ENCODE results near the gene ALCAM. TPM values are rescaled to one million over a fixed set of nuclear protein-coding genes. Genes with fewer than 3 reads are reported as not detected.
"Not testable (repeated sequence)": the region's sequence is repeated elsewhere in the genome, so short reads cannot be mapped to it uniquely, and the experiment has no call there.

ALCAM gene
- total RNA-seq, 2 experiments from 2014 or later = 20.9 to 21.7 TPM

DNA sequence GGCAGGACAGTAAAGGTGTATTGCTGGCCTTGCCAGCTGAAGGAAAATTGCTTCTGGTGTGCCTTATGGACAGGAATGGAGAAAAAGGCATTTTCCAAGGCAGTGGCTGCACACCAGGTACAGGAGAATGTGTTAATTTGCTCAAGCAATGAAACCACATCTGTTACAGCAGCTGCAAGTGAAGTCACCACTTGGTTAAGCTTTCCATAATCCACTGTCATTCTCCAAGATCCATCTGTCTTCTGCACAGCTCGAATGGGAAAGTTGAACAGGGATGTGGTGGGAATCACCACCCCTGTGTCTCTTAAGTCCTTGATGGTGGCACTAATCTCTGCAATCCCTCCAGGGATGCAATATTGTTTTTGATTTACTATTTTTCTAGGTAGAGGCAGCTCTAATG lies 236.8 kb downstream of the ALCAM start:
- not testable (repeated sequence) for H3K27me3 Mint-ChIP-seq, H3K4me1 Mint-ChIP-seq, DNase-seq, H3K9me3 Mint-ChIP-seq, H3K27ac Mint-ChIP-seq, H3K36me3 Mint-ChIP-seq, H3K4me3 Mint-ChIP-seq

DNA sequence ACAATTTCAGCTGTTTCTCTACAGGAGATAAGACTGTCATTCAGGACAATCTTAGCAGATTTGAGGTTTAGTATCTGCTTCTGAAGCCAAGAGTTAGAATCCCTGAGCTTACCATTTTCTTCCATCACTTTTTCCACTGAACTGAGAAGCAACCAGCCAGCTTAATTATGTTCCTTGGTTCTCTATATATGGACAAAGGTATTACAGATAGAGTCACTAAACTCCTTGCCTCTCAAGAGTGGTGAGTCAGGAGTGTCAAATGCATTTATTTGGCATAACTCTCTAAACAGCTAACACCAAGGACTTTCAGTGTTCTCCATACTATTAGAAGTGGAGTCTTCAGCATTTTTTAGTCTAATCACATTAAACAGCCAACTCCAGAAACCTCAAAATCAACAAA lies 239.3 kb downstream of the ALCAM start:
- H3K27me3 Mint-ChIP-seq = no peaks in the 10 kb centered on the region
- no peak overlapping the region for H3K27ac Mint-ChIP-seq
- no peak for DNase-seq
- H3K4me3 Mint-ChIP-seq = no peak overlapping the region
- H3K9me3 Mint-ChIP-seq = no peaks in the 10 kb centered on the region
- H3K36me3 Mint-ChIP-seq = no peaks in the 10 kb centered on the region
- H3K4me1 Mint-ChIP-seq = no peaks in the 10 kb centered on the region

DNA sequence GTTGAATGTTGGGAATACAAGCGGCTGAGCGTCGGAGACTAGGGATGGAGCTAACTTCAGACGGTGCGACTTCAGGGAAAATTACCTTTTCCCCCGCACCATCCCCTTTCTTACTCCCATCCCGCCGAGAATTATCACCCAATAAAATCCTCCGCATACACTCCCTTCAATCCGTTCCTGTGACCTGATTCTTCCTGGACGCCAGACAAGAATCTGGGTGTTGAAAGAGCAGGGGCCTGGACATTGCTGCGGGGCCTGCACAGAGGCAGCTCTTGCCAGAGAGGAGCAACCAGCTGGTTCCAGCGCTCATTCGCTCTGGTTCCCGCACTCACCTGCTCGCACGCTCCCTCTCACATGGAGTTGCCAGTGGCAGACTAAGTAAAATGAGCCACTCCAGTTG lies 241.9 kb downstream of the ALCAM start:
- no peaks in the 10 kb centered on the region for H3K4me1 Mint-ChIP-seq
- DNase-seq = no peak
- no peak overlapping the region for H3K4me3 Mint-ChIP-seq
- H3K27ac Mint-ChIP-seq = no peak overlapping the region
- no peaks in the 10 kb centered on the region for H3K9me3 Mint-ChIP-seq
- H3K36me3 Mint-ChIP-seq = no peaks in the 10 kb centered on the region
- no peaks in the 10 kb centered on the region for H3K27me3 Mint-ChIP-seq

DNA sequence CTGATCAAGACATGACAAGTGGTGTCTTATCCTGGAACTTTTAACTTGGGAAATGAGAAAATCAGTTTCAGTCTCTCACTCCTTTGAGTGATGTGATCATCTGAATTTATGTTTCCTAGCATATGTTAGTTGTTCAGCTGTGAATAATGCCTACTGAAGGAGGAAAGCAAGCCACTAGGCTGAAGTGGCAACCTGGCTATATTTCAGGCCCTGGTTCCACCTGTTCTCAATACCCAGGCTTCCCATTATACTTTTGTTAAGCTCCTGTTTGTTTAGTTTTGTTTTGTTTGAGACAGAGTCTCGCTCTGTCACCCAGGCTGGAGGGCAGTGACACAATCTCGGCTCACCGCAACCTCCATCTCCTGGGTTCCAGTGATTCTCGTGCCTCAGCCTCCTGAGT lies 243.8 kb downstream of the ALCAM start:
- no peaks in the 10 kb centered on the region for H3K9me3 Mint-ChIP-seq
- H3K4me1 Mint-ChIP-seq = no peaks in the 10 kb centered on the region
- H3K36me3 Mint-ChIP-seq = no peaks in the 10 kb centered on the region
- H3K27ac Mint-ChIP-seq = no peak overlapping the region
- H3K4me3 Mint-ChIP-seq = no peak overlapping the region
- no peak for DNase-seq
- H3K27me3 Mint-ChIP-seq = no peaks in the 10 kb centered on the region

DNA sequence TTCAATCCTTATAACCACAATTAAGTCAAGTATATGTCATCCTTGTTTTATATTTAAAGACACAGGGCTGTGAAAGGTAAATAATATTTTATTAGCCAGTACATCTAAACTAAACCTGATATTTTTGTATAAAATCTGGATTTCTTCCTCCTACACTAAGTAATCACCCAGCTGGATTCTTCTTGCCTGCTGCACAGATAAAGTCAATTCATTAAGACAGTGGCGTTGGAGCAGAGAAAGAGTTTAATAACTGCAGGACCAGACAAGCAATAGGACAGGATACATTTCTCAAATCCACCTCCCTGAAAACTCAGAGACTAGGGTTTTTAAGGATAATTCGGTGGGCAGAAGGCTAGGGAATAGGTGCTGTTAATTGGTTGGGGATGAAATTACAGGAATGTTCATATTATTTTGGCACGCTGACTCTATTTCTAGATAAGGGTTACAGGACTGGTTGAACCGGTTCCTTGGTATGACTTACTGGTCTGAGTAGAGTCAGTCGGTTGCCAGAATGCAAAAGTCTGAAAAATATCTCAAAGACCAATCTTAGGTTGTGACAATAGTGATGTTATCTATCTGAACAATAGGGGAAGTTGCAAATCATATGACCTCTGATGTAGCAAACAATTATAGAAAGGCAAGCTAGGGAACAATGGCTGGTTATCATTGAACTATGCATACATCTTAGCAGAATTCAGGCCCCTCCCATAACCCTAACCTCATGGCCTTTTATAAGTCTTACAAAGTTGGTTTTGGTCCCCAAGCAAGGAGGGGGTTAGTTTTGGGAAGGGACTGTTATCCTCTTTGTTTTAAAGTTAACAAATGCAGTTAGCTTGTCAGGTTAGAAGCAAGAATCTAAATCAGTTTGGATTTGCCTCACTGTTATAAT lies 244.8 kb downstream of the ALCAM start:
- Mint-ChIP-seq H3K27ac (no peak overlapping the region), H3K4me3 (no peak overlapping the region), H3K36me3 (no peaks in the 10 kb centered on the region), H3K27me3 (no peaks in the 10 kb centered on the region), H3K9me3 (no peaks in the 10 kb centered on the region), H3K4me1 (no peaks in the 10 kb centered on the region)
- no peak for DNase-seq

DNA sequence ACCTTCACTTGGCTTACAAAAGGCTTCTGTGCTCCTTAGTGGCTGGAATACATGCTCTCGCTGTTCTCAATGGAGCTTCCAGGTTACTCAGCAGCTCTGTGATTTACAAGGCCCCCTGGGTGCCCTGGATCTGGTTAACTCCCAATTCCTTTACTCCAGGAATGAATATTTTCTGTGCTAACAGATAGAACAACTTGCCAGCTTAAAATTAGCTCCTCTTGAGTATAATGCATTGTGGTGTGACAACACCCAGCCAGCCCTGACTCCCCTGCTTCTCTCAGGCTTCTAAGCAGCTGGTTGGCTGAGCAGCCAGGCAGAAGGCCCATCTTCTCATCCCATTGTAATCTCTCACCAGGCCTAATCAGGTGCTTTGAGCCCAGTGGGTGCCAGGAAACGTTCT lies 246.4 kb downstream of the ALCAM start:
- H3K27me3 Mint-ChIP-seq = no peaks in the 10 kb centered on the region
- no peak overlapping the region for H3K27ac Mint-ChIP-seq
- no peaks in the 10 kb centered on the region for H3K36me3 Mint-ChIP-seq
- no peak overlapping the region for H3K4me3 Mint-ChIP-seq
- no peaks in the 10 kb centered on the region for H3K9me3 Mint-ChIP-seq
- DNase-seq = no peak
- H3K4me1 Mint-ChIP-seq = no peaks in the 10 kb centered on the region

DNA sequence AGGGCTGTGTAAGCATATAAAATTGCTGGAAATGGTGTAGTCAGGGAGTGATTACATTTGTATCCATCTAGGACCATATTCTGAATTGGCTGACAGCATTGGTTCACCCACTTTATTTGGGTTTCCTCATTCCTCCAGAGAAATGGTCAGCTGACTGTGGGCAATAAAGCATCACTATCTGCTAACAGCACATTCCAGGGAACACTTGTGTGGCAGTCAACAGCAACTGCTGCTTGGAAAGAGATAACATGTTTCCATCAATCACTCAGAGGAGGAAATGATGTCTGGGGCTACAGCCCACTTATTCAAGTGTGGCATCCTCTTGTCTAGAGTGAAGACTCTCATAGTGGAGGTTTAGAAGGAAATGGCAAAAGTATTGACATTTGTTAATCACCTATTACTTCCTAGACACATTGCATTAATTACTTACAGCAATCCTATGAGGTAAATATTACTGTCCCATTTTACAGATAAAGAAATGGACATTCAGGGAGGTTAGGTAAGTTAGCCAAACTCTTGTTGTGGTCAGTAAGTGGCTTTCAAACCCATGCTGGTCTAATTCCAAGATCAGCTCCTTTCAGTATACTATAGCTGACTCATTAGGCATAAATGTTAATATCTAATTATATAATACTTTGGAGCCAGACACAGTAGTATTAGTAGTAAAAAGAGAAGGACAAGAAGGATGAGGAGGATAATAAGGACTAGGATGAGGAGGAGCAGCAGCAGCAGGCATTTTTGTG lies 247.8 kb downstream of the ALCAM start:
- no peaks in the 10 kb centered on the region for H3K27me3 Mint-ChIP-seq
- H3K9me3 Mint-ChIP-seq = no peaks in the 10 kb centered on the region
- H3K27ac Mint-ChIP-seq = no peak overlapping the region
- H3K4me3 Mint-ChIP-seq = no peak overlapping the region
- H3K4me1 Mint-ChIP-seq = no peaks in the 10 kb centered on the region
- DNase-seq = no peak
- no peaks in the 10 kb centered on the region for H3K36me3 Mint-ChIP-seq

DNA sequence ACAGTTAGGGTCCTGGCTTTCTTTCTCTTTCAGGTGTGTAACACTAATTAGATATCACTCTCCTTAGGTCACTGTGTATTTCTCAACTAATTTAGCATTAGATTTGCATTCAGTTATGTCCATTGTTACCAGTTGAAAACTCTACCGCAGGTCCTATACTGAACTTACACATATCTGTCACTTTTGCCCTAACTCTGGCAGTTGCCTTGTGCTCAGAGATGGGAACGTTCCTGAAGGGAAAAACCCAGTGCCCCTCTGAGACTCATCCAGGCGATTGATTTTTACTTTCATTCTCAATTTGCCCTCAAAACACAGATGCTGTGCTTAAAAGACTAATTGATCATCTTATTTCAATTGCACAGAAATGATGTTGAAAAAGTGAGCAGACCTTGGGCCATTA lies 249.1 kb downstream of the ALCAM start:
- Mint-ChIP-seq H3K27ac (no peak overlapping the region), H3K36me3 (no peaks in the 10 kb centered on the region), H3K9me3 (no peaks in the 10 kb centered on the region), H3K4me3 (no peak overlapping the region), H3K4me1 (no peaks in the 10 kb centered on the region), H3K27me3 (no peaks in the 10 kb centered on the region)
- DNase-seq = no peak

DNA sequence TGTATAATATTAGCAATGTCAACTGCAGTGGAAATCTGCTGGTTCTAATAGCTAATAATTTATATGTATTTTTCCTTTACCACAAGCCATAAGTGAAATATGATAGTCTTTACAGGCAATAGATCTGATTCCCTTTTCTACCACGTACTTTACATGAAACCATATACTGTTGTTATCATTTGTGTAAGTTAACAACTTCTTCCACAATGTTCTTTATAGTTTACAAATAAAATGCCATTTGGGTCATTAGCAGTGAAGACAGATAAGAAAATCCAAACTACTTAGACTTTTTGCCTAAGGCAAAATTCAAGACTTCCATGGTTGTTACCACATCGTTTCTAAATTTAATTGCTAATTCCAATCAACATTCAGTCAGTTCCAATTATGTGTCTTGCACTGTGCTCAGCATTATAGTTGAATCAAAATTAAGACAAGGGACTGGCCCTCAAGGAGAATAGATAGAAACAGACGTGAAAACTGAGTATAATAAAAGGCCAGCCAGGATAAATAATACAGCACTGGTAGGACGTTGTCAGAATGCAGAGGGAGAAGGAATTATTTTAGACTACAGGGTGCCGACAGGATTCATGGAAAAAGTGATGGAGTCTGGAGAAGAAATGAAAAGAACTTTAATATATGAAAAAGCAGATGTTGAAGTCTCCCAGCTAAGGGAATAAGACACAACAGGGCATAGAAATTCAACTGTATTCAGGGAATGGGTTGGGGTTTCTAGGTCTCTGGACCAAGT lies 249.8 kb downstream of the ALCAM start:
- H3K4me1 Mint-ChIP-seq = no peaks in the 10 kb centered on the region
- H3K4me3 Mint-ChIP-seq = no peak overlapping the region
- DNase-seq = no peak
- H3K27ac Mint-ChIP-seq = no peak overlapping the region
- no peaks in the 10 kb centered on the region for H3K9me3 Mint-ChIP-seq
- H3K27me3 Mint-ChIP-seq = no peaks in the 10 kb centered on the region
- H3K36me3 Mint-ChIP-seq = no peaks in the 10 kb centered on the region

DNA sequence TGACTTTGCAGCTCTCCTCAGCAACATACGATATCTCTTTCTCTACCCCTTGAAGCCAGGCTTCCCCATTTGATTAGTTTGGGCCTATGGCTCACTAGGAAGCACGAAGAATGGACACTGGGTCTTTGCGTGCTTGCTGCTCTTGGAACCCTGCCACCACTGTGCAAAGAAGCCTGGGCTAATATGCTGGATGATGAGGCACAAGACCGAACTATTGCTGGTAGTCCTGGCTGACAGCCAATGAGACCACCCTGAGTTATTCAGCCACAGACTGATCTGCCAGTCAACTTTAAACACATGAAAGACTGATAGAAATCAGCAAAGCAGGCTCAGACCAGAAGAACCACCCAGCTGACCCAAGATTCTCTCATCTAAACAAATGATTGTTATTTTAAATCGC lies 251.8 kb downstream of the ALCAM start:
- no peak overlapping the region for H3K4me3 Mint-ChIP-seq
- no peaks in the 10 kb centered on the region for H3K36me3 Mint-ChIP-seq
- DNase-seq = no peak
- H3K9me3 Mint-ChIP-seq = no peaks in the 10 kb centered on the region
- no peak overlapping the region for H3K27ac Mint-ChIP-seq
- H3K27me3 Mint-ChIP-seq = no peaks in the 10 kb centered on the region
- no peaks in the 10 kb centered on the region for H3K4me1 Mint-ChIP-seq

DNA sequence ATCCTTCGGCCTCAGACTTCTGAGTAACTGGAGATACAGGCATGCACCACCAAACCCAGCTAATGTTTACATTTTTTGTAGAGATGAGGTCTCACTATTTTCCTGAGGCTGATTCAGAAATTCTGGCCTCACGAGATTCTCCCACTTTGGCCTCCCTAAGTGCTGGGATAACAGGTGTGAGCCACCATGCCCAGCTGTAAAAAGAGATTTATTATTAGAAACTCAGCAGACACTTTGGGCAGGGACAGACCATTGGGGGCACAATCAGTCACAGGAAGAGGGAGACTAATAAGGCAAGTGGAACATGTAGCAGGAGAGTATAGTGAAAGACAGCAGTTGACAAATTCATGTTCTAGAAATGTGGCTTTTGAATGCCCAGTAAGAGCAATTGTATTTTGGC lies 252.9 kb downstream of the ALCAM start:
- DNase-seq = no peak
- Mint-ChIP-seq H3K4me3 (no peak overlapping the region), H3K4me1 (no peaks in the 10 kb centered on the region), H3K36me3 (no peaks in the 10 kb centered on the region), H3K27ac (no peak overlapping the region), H3K9me3 (no peaks in the 10 kb centered on the region), H3K27me3 (no peaks in the 10 kb centered on the region)

DNA sequence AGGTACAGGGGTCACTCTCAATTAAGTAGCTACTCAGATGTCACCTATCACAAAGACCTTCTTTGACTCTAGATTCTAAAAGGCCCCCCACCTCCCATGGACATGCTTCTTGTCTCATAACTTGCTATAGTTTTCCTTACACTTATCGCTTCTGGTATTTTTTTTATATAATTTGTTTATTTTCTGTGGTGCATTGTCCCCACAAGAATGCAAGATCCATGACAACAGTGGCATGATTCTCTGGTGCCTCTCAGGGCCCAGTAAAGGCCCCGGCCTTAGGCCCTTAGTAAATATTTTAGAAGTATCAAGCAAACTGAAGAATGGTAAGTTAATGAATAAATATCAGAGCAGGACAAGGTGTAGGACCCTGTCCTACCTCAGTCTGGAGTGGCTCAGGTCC lies 253.5 kb downstream of the ALCAM start:
- Mint-ChIP-seq H3K27me3 (no peaks in the 10 kb centered on the region), H3K4me3 (no peak overlapping the region), H3K9me3 (no peaks in the 10 kb centered on the region), H3K27ac (no peak overlapping the region), H3K36me3 (no peaks in the 10 kb centered on the region), H3K4me1 (no peaks in the 10 kb centered on the region)
- no peak for DNase-seq

DNA sequence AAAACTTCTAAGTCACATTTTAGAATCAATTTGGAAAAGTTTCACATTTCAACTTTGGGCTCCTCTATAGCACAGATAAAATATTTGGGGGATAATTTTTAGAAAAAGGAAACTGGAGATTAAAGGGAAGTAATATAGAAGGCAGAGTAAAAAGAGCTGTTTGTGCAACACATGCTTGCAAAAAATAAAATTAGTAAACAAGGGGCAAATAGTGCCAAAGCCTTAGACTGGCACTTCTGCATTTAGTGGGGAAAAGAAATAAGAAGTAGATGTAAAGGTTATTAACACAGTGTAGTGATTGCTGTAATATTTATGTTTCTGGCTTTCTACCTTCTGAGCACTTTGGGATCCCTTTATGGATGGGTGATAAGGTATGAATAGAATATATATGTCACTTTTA lies 255.5 kb downstream of the ALCAM start:
- no peak for DNase-seq
- Mint-ChIP-seq H3K27ac (no peak overlapping the region), H3K4me3 (no peak overlapping the region), H3K9me3 (no peaks in the 10 kb centered on the region), H3K27me3 (no peaks in the 10 kb centered on the region), H3K36me3 (no peaks in the 10 kb centered on the region), H3K4me1 (no peaks in the 10 kb centered on the region)
